Neural cell (in vitro differentiated cells): Measurements from ENCODE around the gene RNF213.

Source experiments
- EP300 ChIP-seq: fragments of 450-650 bp; conservative IDR thresholded peaks from 2 replicates; pipeline ENCODE4 v1.6.1; 2014; ENCODE audit warnings: antibody characterized with exemption, mild to moderate bottlenecking, moderate library complexity; ENCODE audit not compliant: poor library complexity, severe bottlenecking
- EZH2 ChIP-seq: fragments of 200-600, 300-800 bp; shearing (Covaris generic), sonication (generic); IDR thresholded peaks from 2 replicates; pipeline ENCODE4 v1.6.1; 2014; ENCODE audit warnings: antibody characterized with exemption, low read length, borderline replicate concordance, mild to moderate bottlenecking; ENCODE audit not compliant: insufficient read depth, poor library complexity, severe bottlenecking
- POLR2AphosphoS5 ChIP-seq: IDR thresholded peaks from 2 replicates; pipeline ENCODE4 v1.6.1; 2012
- RAD21 ChIP-seq: fragments of 450-650 bp; conservative IDR thresholded peaks from 2 replicates; pipeline ENCODE4 v1.6.1; 2014; ENCODE audit warnings: antibody characterized with exemption, mild to moderate bottlenecking, moderate library complexity
- TF ChIP-seq, protein P1 (sequence below): fragments of 450-650 bp; IDR thresholded peaks from 2 replicates; pipeline ENCODE4 v1.5.1; 2014; ENCODE audit warnings: antibody characterized with exemption, mild to moderate bottlenecking, moderate library complexity; ENCODE audit not compliant: poor library complexity, severe bottlenecking

GRCh38 chr17:80270836-80271235, 10.2 kb downstream of the RNF213 start:
- TF ChIP-seq, protein P1, sequence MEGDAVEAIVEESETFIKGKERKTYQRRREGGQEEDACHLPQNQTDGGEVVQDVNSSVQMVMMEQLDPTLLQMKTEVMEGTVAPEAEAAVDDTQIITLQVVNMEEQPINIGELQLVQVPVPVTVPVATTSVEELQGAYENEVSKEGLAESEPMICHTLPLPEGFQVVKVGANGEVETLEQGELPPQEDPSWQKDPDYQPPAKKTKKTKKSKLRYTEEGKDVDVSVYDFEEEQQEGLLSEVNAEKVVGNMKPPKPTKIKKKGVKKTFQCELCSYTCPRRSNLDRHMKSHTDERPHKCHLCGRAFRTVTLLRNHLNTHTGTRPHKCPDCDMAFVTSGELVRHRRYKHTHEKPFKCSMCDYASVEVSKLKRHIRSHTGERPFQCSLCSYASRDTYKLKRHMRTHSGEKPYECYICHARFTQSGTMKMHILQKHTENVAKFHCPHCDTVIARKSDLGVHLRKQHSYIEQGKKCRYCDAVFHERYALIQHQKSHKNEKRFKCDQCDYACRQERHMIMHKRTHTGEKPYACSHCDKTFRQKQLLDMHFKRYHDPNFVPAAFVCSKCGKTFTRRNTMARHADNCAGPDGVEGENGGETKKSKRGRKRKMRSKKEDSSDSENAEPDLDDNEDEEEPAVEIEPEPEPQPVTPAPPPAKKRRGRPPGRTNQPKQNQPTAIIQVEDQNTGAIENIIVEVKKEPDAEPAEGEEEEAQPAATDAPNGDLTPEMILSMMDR = no peak
- TF ChIP-seq RAD21 = no peak
- TF ChIP-seq EP300 = no peak
- TF ChIP-seq POLR2AphosphoS5 = no peak
- TF ChIP-seq EZH2 = no peak
